ENCODE data around the gene DDX25. TPM values are rescaled to one million over a fixed set of nuclear protein-coding genes. Genes with fewer than 3 reads are reported as not detected.

The DDX25 gene
- total RNA-seq, 1 experiment from 2014 or later = 0.18 TPM

Other genes starting within 250 kb of the DDX25 start
- gene ACRV1, start 223.7 kb upstream of the DDX25 start, total RNA-seq (2014; rRNA removed; shearing (Covaris generic)) = 0.08 and 0.14 TPM in 2 replicates
- gene PATE1, start 158.2 kb upstream of the DDX25 start, total RNA-seq (2014; rRNA removed; shearing (Covaris generic)) = not detected in 2 replicates
- gene PATE2, start 125.7 kb upstream of the DDX25 start, total RNA-seq (2014; rRNA removed; shearing (Covaris generic)) = 0.25 TPM in 1 of 2 replicates, not detected in the other
- not detected in 2 replicates for gene PATE3, start 116.4 kb upstream of the DDX25 start, total RNA-seq (2014; rRNA removed; shearing (Covaris generic))
- gene PATE4, start 71.2 kb upstream of the DDX25 start, total RNA-seq (2014; rRNA removed; shearing (Covaris generic)) = not detected in 2 replicates
- gene HYLS1, start 16.8 kb upstream of the DDX25 start, total RNA-seq (2014; rRNA removed; shearing (Covaris generic)) = 2.0 and 2.2 TPM in 2 replicates
- gene PUS3, start 1.3 kb upstream of the DDX25 start, total RNA-seq (2014; rRNA removed; shearing (Covaris generic)) = 10.1 and 10.3 TPM in 2 replicates
- gene VSIG10L2, start 41.5 kb downstream of the DDX25 start, total RNA-seq (2014; rRNA removed; shearing (Covaris generic)) = 0.02 TPM in 1 of 2 replicates, not detected in the other
- gene CDON, start 158.4 kb downstream of the DDX25 start, total RNA-seq (2014; rRNA removed; shearing (Covaris generic)) = 59.6 and 76.1 TPM in 2 replicates

Measured in SJCRH30 (cell line).